Heart left ventricle (tissue), 16 donors: ENCODE results near the gene FBL. TPM values are rescaled to one million over a fixed set of nuclear protein-coding genes. Genes with fewer than 3 reads are reported as not detected.
A peak's percentile ranks its signal among the peaks of the same experiment; 100 is the strongest.
"Not testable (repeated sequence)": the region's sequence is repeated elsewhere in the genome, so short reads cannot be mapped to it uniquely, and the experiment has no call there.

Source experiments
- ATAC-seq, 4 donors: fragments of 200-7000 bp; cut with Tn5 transposase; one replicate each; pipeline ENCODE4 v1.9.1; 2020 to 2022; ENCODE audit warnings: moderate library complexity in 4 of 4, mild to moderate bottlenecking in 3 of 4, moderate number of reproducible peaks in 1 of 4
- DNase-seq, 5 donors: peaks; one replicate each; pipeline ENCODE4 v3.0.0-alpha.2; 2020
- H3K27ac ChIP-seq, 12 donors: fragments of 200-600 bp; sonication (generic) in 4 of 12; one replicate each; pipeline versions ENCODE4 v1.5.0 to v1.8.0; 2016 to 2022; ENCODE audit warnings: mild to moderate bottlenecking in 2 of 12
- H3K27me3 ChIP-seq, 9 donors: fragments of 200-600 bp; sonication (generic) in 2 of 9; one replicate each; pipeline versions ENCODE4 v1.5.1 to v1.8.0; 2016 to 2022; ENCODE audit warnings: mild to moderate bottlenecking in 3 of 9
- H3K36me3 ChIP-seq, 9 donors: fragments of 200-600 bp; sonication (generic) in 2 of 9; one replicate each; pipeline versions ENCODE4 v1.5.0 to v1.8.0; 2018 to 2022; ENCODE audit warnings: mild to moderate bottlenecking in 2 of 9
- H3K4me1 ChIP-seq, 12 donors: fragments of 200-600 bp; sonication (generic) in 4 of 12; one replicate each; pipeline versions ENCODE4 v1.5.0 to v1.8.0; 2016 to 2022; ENCODE audit warnings: mild to moderate bottlenecking in 3 of 12
- H3K4me3 ChIP-seq, 12 donors: fragments of 200-600 bp; sonication (generic) in 4 of 12; one replicate each; pipeline versions ENCODE4 v1.5.0 to v1.8.0; 2017 to 2022; ENCODE audit warnings: mild to moderate bottlenecking in 9 of 12, moderate library complexity in 4 of 12
- H3K9me3 ChIP-seq, 12 donors: fragments of 200-600 bp; sonication (generic) in 4 of 12; one replicate each; pipeline versions ENCODE4 v1.5.0 to v1.8.0; 2016 to 2022; ENCODE audit warnings: mild to moderate bottlenecking in 1 of 12
- CTCF ChIP-seq, 12 donors: fragments of 200-600 bp; sonication (generic) in 4 of 12; IDR thresholded peaks; one replicate each; pipeline versions ENCODE4 v1.5.0 to v1.8.0; 2018 to 2022; ENCODE audit warnings: antibody characterized with exemption in 12 of 12, mild to moderate bottlenecking in 5 of 12
- POLR2A ChIP-seq, 2 donors: fragments of 450-650 bp; IDR thresholded peaks; one replicate each; pipeline ENCODE4 v1.6.1; 2017; ENCODE audit warnings: antibody characterized with exemption in 2 of 2, mild to moderate bottlenecking in 2 of 2, moderate library complexity in 2 of 2
- WGBS, 4 donors: extraction: QIAGEN DNeasy Blood & Tissue Kit in 2 of 4; methylation state at CpG; one replicate each; pipeline versions ENCODE4 v1.1.5 to v1.1.7; 2013 to 2018; 5-methylcytosine and 5-hydroxymethylcytosine counted together
- intact Hi-C, 10 donors: fragments of 100-400 bp; cut with DNase I; formaldehyde crosslinking; loops; one replicate each; pipeline versions ENCODE4 v1.11.1 to v1.14.2; 2022
- polyA plus RNA-seq, 2 donors: library from polyadenylated mRNA; stranded (reverse); fragments of 200-250 nt; gene quantifications; one replicate each; pipeline ENCODE4 v1.2.3, GENCODE V29; 2013
- total RNA-seq, 9 donors: library from RNA; depleted of rRNA in 2 of 9; stranded (reverse); fragments of >200 nt in 2 of 9; fragmentation: NEBNext Ultra II Directional in 3 of 9; extraction: Animal tissue kit (Norgen Biotek cat#: 25700) in 3 of 9; gene quantifications; one replicate each; pipeline versions ENCODE4 v1.1.0 to v1.2.4, GENCODE V29; 2016 to 2023
- donor health status: ischemic (EF 13 %, LVEDD 7.1; RV severe dilation, severe dysfunction).
- donor health status: healthy with polysubstance abuse.
- donor health status: DM: no; HTN: yes; CAD: no.
- donor health status: DM: no; HTN: no; CAD: no.
- donor health status: ischemic (EF 25% LVEDD 6.9; RV normal size, moderate dysfunction).
- donor health status: ischemic (EF 25% LVEDD 5.7; RV mildly dilated, moderate dysfunction).
- donor health status: healthy.
- donor health status: DM: yes; HTN: yes; CAD: no.
- donor health status: ischemic (EF 35%, LVEDD 5.7; RV mildly dilated, moderate dysfunction).
- donor health status: nonischemic (EF 11% LVEDD 7.7; RV severe dilation, severe dysfunction).
- donor health status: DM: yes; HTN: yes; CAD: no.
- donor health status: PGD.
- donor health status: ischemic (EF 29% LVEDD 5.4; RV normal size, mild dysfunction).
- donor health status: nonischemic (EF 23%, LVEDD 6.1; RV moderate dilation, normal function).

FBL gene
- total and polyA plus RNA-seq, 11 donors, result 44.3 to 169 (median 72.5) TPM

- intact Hi-C loops, H3K4me3 ChIP-seq, H3K27me3 ChIP-seq, H3K9me3 ChIP-seq, H3K36me3 ChIP-seq, H3K4me1 ChIP-seq, H3K27ac ChIP-seq: not testable (repeated sequence)
- 8 to 11% (median 9%) methylated on average over 13 to 15 of the region's 15 CpGs for WGBS, 4 donors
- peak in 3 of 12 donors; percentile 9 to 15 (median 15) for TF ChIP-seq CTCF (IDR thresholded peaks at IDR 0.05)
- DNase-seq (peak in 1 of 5 donors; percentile 20), ATAC-seq (peak in 3 of 4 donors; percentile 19 to 34 (median 31))
These were observed 35.4 kb upstream of the FBL start for GRCh38 chr19:39881495-39882110.

DNA sequence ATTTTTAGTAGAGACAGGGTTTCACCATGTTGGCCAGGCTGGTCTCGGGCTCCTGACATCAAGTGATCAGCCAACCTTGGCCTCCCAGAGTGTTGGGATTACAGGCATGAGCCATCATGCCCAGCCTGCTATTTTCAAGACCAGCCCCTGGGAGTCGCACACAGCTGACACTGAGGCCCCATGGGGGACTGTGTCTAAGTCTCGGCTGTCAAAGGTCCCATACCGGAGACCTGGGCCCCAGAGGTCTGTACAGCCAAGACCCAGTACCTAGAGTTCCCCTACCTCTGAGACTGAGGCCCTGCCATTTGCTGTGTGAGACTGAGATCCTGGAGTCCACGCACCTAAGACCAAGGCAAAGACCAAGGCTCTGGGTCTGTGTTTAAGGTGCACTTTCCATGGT is 34.1 kb upstream of the FBL start:
- 83 to 92% (median 86%) methylated on average over 4 of the region's 5 CpGs for WGBS, 4 donors
- intact Hi-C loops, H3K36me3 ChIP-seq, H3K4me1 ChIP-seq, H3K9me3 ChIP-seq, H3K4me3 ChIP-seq, H3K27ac ChIP-seq, ATAC-seq: not testable (repeated sequence)
- H3K27me3 ChIP-seq, result peaks cover 0 to 15% (median 2%) of the 10 kb centered on the region in 9 donors
- peak in 1 of 5 donors; percentile 44 for DNase-seq

DNA sequence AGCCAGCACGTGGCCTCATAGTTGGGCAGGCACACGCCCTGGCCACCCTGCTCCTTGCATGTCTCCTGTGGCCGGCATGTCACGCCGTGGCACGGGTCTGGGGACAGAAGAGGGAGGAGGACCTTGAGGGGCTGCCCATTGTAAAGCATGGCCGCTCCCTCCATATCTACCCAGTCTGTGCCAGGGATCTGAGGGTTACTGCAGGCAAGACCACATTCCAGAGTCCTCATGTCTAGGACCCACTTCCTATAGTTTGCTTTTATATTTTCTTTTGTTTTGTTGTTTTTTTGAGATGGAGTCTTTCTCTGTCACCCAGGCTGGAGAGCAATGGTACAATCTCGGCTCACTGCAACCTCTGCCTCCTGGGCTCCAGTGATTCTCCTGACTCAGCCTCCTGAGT is 33.6 kb upstream of the FBL start:
- H3K4me3 ChIP-seq, H3K36me3 ChIP-seq, H3K9me3 ChIP-seq, H3K27ac ChIP-seq, H3K4me1 ChIP-seq, ATAC-seq, DNase-seq: not testable (repeated sequence)
- WGBS, 4 donors, result 87 to 95% (median 94%) methylated on average over 1 to 6 of the region's 8 CpGs
- H3K27me3 ChIP-seq, result peaks cover 0 to 16% (median 2%) of the 10 kb centered on the region in 9 donors
- intact Hi-C loops, result loop anchor here in 1 of 10 donors (2.0 kb wide), 1 partner anchor 13 kb away; no protein-coding TSS in a partner anchor

DNA sequence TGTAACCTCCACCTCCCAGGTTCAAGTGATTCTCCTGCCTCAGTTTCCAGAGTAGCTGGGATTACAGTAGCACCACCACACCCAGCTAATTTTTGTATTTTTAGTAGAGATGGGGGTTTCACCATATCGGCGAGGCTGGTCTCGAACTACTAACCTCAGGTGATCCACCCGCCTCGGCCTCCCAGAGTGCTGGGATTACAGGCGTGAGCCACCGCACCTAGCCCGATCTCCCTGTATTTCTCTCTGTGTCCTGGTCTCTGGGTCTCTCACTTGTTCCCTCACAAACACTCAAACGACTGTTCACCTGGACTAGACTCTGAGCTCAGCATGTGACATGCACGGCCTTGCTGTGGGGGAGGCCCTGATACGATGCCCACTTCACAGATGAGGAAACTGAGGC is 32.7 kb upstream of the FBL start:
- not testable (repeated sequence) for ATAC-seq, H3K27ac ChIP-seq, H3K9me3 ChIP-seq, H3K36me3 ChIP-seq, H3K4me3 ChIP-seq, H3K4me1 ChIP-seq
- peaks cover 0 to 16% (median 2%) of the 10 kb centered on the region in 9 donors for H3K27me3 ChIP-seq
- 72 to 85% (median 78%) methylated on average over 11 of the region's 11 CpGs for WGBS, 4 donors
- DNase-seq, result peak in 1 of 5 donors; percentile 34
- intact Hi-C loops, result loop anchor here in 1 of 10 donors (2.0 kb wide), 1 partner anchor 14 kb away; no protein-coding TSS in a partner anchor

GRCh38 chr19:39878398-39878797 is 32.2 kb upstream of the FBL start:
- no peak overlapping the region for H3K4me3 ChIP-seq
- no peaks in the 10 kb centered on the region for H3K9me3 ChIP-seq
- no peak for DNase-seq
- no peaks in the 10 kb centered on the region for H3K36me3 ChIP-seq
- no peak overlapping the region for H3K27ac ChIP-seq
- peaks cover 0 to 16% (median 2%) of the 10 kb centered on the region in 9 donors for H3K27me3 ChIP-seq
- H3K4me1 ChIP-seq, result no peaks in the 10 kb centered on the region
- ATAC-seq, result no peak
- 75 to 92% (median 86%) methylated on average over 1 of the region's 1 CpG for WGBS, 4 donors
- TF ChIP-seq CTCF (IDR thresholded peaks at IDR 0.05) (no peak), POLR2A (IDR thresholded peaks at IDR 0.05) (no peak)
- intact Hi-C loops, result loop anchor here in 1 of 10 donors (2.0 kb wide), 1 partner anchor 14 kb away; no protein-coding TSS in a partner anchor

- H3K9me3 ChIP-seq, H3K4me3 ChIP-seq, H3K36me3 ChIP-seq, H3K4me1 ChIP-seq, H3K27ac ChIP-seq: not testable (repeated sequence)
- peak in 1 of 5 donors; percentile 62 for DNase-seq
- 87 to 92% (median 87%) methylated on average over 15 to 17 of the region's 17 CpGs for WGBS, 4 donors
- ATAC-seq, result peak in 2 of 4 donors; percentile 16 to 22
- H3K27me3 ChIP-seq, result peaks cover 0 to 16% (median 2%) of the 10 kb centered on the region in 9 donors
- intact Hi-C loops, result loop anchor here in 1 of 10 donors (2.0 kb wide), 1 partner anchor 15 kb away; no protein-coding TSS in a partner anchor
These were observed 31.8 kb upstream of the FBL start for GRCh38 chr19:39877982-39878381.

- H3K36me3 ChIP-seq, H3K9me3 ChIP-seq, H3K4me3 ChIP-seq, ATAC-seq, H3K27ac ChIP-seq, H3K4me1 ChIP-seq, intact Hi-C loops: not testable (repeated sequence)
- DNase-seq, result peak in 2 of 5 donors; percentile 28 to 33
- 62 to 82% (median 66%) methylated on average over 10 to 14 of the region's 14 CpGs for WGBS, 4 donors
- peaks cover 0 to 16% (median 2%) of the 10 kb centered on the region in 9 donors for H3K27me3 ChIP-seq
These were observed 31.3 kb upstream of the FBL start for GRCh38 chr19:39877488-39877887.

GRCh38 chr19:39876486-39876885 is 30.3 kb upstream of the FBL start:
- H3K36me3 ChIP-seq, H3K4me1 ChIP-seq, H3K27ac ChIP-seq, H3K4me3 ChIP-seq, DNase-seq, H3K9me3 ChIP-seq, intact Hi-C loops, ATAC-seq: not testable (repeated sequence)
- peaks cover 0 to 16% (median 2%) of the 10 kb centered on the region in 9 donors for H3K27me3 ChIP-seq
- WGBS, 4 donors, result 82 to 99% (median 87%) methylated on average over 2 of the region's 11 CpGs

GRCh38 chr19:39875401-39875864 is 29.3 kb upstream of the FBL start:
- H3K27me3 ChIP-seq, result peaks cover 0 to 16% (median 2%) of the 10 kb centered on the region in 9 donors
- H3K4me3 ChIP-seq, intact Hi-C loops, H3K27ac ChIP-seq, H3K9me3 ChIP-seq, H3K4me1 ChIP-seq, H3K36me3 ChIP-seq: not testable (repeated sequence)
- WGBS, 4 donors, result 32 to 42% (median 38%) methylated on average over 11 to 43 of the region's 43 CpGs
- peak in 1 of 5 donors; percentile 54 for DNase-seq
- peak in 1 of 4 donors; percentile 9 for ATAC-seq
